Mucosa of gallbladder (tissue), 1 donor: Measurements from ENCODE around the gene QSOX2. TPM values are rescaled to one million over a fixed set of nuclear protein-coding genes. Genes with fewer than 3 reads are reported as not detected.

ENCODE experiments used
- DNase-seq: peaks from one replicate; pipeline ENCODE4 v3.0.0-alpha.2; 2020; ENCODE audit warnings: low spot score
- total RNA-seq: library from RNA; stranded (reverse); gene quantifications from one replicate; pipeline ENCODE4 v1.2.1, GENCODE V29; 2021
- donor health status: DM: no; HTN: no; CAD: no.

Gene QSOX2
- total RNA-seq, 1 donor from 2014 or later: 8.4 TPM

GRCh38 chr9:136204145-136204805 lies 41.3 kb downstream of the QSOX2 start:
- DNase-seq: no peak

- DNase-seq: no peak
Measured at GRCh38 chr9:136203408-136204144, 42.0 kb downstream of the QSOX2 start.

GRCh38 chr9:136202454-136203407 lies 42.9 kb downstream of the QSOX2 start:
- no peak for DNase-seq

GRCh38 chr9:136201609-136202453 lies 43.8 kb downstream of the QSOX2 start:
- no peak for DNase-seq

GRCh38 chr9:136201174-136201573 lies 44.4 kb downstream of the QSOX2 start:
- DNase-seq: no peak

- no peak for DNase-seq
Measured at GRCh38 chr9:136200424-136200823, 45.2 kb downstream of the QSOX2 start.

- no peak for DNase-seq
Measured at GRCh38 chr9:136199391-136200288, 46.0 kb downstream of the QSOX2 start.

GRCh38 chr9:136198605-136199083 lies 47.0 kb downstream of the QSOX2 start:
- no peak for DNase-seq

GRCh38 chr9:136197930-136198604 lies 47.5 kb downstream of the QSOX2 start:
- no peak for DNase-seq

- DNase-seq: no peak
Measured at GRCh38 chr9:136197084-136197875, 48.3 kb downstream of the QSOX2 start.

GRCh38 chr9:136196404-136197083 lies 49.1 kb downstream of the QSOX2 start:
- DNase-seq: no peak

GRCh38 chr9:136194540-136194939 lies 51.1 kb downstream of the QSOX2 start:
- DNase-seq: no peak

- DNase-seq: no peak
Measured at GRCh38 chr9:136193891-136194279, 51.7 kb downstream of the QSOX2 start.

GRCh38 chr9:136193127-136193890 lies 52.3 kb downstream of the QSOX2 start:
- no peak for DNase-seq

GRCh38 chr9:136192289-136193126 lies 53.1 kb downstream of the QSOX2 start:
- DNase-seq: no peak

GRCh38 chr9:136191960-136192286 lies 53.7 kb downstream of the QSOX2 start:
- no peak for DNase-seq
